HG02642 (cell line): ENCODE results near the gene ZNF362.

Experiments used
- ATAC-seq: cut with Tn5 transposase; IDR thresholded peaks from one replicate; pipeline ENCODE4 v1.9.1; 2021; ENCODE audit warnings: mild to moderate bottlenecking; ENCODE audit not compliant: unreplicated experiment, poor library complexity

Gene ZNF362

DNA sequence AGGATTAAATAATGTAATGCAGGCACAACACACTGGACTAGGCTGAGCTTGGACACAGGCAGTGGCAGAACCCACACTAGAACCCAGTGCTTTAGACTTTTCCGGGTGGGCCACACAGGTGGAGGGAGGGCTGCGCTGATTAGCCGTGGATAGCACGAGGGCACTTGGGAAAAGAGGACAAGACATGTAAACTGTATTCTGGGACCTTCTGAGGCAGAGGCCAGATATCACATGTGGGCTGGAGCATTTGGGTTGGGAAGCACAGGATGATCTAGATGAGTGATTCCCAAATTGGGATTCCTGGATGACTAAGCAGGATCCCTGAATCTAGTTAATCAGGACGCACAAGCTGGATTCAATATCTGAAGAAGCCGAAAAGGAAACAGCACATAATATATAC is 84.9 kb downstream of the ZNF362 start:
- no peak for ATAC-seq

DNA sequence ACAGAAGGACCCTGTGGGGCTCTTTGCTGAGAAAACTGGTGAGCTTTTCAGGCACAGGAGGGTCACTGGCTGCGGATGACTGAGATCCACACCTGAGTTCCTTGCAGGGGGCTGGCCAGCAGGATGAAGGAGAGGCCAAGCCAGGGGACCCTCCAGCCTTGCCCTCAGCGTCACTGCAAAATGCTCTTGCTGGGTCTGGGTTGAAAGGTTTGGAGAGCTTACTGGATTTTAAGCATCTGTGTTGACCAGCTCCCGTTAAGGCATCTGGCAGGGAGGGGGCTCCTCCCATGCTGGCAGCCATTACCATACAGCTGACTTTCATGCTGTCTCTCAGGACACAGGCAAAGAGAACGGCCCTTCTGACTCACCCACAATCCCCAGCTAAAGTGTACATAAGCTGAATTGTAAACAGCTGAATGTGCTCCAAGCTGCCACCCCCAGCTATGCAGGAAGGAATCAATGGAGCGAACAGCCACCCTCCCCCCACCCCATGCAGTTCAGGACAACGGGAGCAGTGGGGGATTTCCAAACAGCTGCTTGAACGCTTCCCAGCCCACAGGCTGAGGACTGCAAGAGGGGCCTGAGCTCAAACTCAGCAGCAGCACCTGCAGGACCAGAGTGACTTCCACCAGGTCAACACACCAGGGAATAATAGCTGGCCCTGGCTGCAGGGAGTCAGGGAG is 85.9 kb downstream of the ZNF362 start:
- ATAC-seq, result no peak

DNA sequence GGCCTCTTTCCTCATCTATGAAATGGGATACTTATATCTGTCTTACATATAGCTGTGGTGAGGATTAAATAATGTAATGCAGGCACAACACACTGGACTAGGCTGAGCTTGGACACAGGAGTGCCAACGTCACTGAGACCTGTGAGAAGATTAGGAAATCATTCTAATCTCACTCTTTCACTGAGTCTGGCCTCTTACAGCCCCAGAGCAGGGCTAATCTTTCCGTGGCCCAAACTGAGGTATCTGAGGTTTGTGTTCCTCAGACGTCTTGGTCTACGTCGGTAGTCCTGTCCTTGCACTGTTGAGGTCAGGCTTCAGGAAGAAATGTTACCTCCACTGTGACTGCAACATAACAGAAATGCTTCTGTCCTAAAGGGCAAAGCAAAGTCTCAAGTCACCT is 87.2 kb downstream of the ZNF362 start:
- no peak for ATAC-seq

DNA sequence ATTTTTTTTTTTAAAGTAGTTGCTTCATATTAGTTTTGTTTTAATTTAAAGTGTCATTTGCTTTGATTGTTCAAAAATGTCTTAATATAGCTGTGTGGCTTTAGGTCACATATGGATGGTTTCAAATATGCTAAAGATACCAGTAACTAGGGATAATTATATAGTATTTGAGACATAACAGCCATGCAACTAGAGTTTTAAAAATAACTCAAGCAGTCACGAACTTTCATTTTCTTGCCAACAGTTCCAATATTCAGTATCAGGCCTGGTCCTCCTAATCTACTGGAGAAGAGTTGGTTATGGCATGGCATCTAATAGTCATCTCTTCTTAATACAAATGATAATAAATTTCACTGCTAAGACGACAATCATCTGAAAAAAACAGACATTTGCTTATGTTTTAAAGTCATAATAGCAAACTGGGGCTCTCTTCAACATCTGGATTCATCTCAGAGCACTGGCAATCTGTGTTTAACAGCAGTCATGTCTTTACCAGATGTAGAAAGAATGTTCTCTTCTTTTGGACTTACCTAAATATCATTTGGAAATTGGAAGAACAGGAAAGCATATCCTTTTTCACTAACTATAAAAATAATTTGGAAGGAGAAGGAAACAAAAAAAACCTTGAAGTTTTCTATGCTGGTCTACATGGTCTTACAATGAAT is 88.7 kb downstream of the ZNF362 start:
- ATAC-seq, result no peak

DNA sequence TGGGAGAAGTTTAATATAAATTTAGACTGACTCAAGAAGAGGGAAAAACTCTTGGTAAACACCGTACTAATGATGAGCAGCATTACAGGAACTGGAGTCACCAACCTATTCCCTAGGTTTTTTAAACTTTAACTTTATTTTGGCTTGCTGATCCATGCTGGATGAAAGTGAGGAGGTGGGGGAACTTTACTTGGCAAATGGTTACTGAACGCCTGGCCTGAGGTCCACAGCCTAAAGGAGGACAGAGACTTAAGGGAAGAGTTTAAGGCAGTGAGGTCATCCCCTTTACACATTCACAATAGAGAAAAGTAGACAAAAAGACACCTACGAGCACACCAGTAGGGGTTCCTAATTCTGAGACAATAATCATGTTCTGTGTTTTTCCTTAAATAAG is 90.2 kb downstream of the ZNF362 start:
- no peak for ATAC-seq

DNA sequence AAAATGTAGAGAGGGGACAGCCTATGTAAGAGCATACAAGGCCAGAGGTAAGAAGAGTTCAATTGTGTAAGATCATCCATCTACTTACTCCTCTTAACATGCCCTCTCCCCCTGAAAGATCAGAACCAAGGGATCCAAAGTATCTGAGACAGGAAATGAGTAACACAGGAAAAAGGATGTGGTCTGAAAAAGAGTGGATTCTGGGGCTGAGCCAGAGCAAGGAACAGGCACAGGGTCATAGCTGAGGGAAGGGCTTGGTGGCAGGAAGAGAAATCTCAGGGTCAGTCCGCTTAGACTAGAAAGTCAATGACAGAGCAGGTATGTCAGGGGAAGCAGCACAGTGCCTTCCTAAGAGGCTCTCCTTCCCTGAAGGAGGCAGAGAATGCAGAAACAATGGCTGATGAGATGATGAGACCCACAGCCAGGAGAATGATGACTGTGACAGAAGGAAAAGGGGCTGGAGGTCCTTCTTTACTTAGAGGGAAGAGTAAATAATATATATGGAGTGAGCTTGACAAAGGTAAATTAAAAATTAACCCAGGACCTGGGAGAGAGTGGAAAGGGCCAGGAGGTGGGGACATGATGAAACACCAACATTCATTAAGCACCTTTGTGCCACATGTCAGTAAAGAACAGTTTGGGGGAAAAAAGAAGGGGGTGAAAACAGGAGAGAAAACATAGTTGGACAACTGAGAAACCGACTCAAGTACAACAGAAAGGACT is 90.8 kb downstream of the ZNF362 start:
- no peak for ATAC-seq

DNA sequence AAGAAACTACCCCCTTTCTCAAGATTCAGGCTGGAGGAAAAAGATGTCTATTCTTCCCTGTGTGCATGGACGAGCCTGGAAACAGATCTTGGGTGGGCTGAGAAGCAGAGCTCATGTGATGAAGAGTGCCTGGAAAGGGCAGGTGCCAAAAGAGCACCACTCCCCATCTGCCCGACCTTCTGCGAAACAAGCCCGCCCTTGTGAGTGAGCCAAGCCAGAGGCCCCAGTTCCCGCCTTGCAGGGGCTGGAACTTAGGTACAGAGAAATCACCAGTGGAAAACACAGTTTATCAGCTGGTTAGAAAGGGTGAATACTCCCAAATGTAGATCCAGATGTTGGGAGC is 91.3 kb downstream of the ZNF362 start:
- no peak for ATAC-seq

DNA sequence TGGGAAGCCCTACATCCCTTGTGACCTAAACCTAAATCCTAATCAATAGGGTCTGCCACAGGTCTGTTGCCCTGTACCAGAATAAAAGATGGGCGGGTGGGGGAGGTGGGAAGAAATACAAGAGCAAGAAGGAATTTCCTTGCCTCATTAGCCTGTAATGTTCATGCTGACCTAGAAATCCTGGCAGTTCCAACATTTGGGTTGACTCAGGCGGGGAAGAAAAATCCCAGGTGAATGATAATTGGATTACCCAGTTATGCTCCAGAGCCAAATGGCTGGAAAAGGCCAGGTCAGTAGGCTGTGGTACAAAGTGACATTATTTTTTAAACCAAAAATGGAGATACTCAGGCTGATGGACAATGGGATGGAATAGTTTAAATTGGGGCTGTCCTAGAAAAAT is 91.9 kb downstream of the ZNF362 start:
- no peak for ATAC-seq

DNA sequence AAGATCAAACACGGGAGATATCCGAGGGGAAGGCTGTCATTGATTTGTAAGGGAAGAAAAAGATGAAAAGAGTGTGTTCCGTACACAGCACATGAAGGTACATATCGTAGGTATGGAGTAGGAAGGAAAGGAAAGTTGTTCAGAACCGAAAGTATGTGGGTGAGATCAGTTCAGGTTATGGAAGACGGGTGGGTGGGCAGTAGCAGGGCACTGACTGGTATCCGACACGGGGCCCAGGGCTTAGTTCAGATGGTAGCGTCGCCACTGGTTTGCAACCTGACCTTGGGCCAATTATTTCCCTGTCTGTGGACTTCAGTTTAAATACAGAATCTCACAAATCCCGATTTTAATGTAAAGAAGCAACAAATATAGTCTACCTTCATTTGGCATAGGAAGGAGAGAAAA is 92.4 kb downstream of the ZNF362 start:
- no peak for ATAC-seq

DNA sequence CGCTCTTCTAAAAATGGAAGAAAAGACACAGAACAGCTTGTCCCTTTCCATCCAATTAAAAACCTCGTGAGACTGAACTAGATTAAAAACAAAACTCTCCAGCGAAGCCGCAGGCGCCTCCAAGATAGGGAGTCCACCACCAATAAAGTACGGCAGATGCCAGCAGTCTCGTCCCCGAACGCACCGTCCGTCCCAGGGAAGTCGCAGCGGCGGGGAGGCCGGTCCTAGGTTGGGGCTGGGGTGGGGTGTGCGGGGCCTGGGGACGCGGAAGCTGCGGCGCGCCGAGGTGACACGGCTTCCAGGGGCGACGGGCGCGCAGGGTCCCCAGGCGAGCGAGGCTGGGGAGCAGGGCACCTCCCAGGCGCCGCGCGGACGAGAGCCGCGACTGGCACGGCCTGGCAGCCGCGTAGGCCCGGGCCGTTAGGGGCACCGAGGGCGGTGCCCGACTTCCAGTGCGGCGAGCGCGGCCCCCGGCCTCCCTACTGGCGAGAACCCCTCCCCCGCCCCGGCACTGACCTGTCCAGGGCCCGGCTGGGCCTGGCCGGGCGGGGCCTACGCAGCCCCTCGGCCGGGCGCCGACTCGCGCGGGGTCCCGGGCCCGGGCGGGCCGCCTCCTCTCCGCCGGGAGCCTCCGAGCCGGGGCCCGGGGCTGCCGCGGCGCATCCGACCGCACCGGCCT is 92.9 kb downstream of the ZNF362 start:
- peak; percentile 45 for ATAC-seq

DNA sequence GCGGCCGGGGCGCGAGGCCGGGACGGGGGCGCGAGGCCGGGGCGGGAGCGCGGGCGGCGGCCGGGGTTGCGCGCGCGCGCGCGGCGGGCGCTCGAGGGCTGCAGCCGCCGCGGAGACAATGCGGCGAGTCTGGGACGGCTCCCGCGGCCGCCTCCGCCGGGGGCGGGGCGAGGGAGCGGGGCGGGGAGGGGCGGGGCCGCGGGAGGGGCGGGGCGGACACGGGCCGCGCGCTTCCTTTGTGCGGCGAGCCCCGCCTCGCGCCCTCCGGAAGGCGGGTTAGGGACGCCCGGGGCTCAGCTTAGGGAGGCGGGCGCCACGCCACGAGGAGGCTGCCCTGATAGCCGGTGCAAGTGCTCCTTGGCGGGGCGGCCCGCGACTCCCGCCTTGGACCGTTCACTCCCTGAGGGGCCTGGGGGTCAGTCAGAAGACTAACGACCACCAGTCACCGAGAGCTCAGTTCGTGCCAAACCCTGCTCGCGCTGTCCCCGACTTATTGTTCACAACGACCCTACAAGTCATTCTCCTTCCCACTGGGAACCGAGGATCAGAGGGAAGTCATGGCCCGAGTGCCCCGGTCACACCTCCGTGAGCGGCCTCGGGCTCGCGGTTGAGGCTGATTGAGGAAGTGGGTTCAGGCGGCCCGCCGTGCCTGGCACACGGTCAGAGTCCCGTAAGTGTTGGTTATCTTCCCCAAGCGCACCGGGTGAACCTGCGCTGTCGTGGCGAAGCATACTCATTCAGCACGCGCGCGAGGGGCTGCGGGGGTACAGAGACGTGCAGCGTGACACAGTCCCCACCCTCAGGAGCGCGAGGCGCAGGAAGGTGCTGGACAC is 93.7 kb downstream of the ZNF362 start:
- ATAC-seq, result peak; percentile 81
